DOHH2 (cell line): ENCODE measurements around the gene CCR5.

Experiments used
- H3F3A ChIP-seq: fragments of 200-600 bp; sonication (generic), shearing (Covaris generic); 2 replicates; pipeline ENCODE4 v1.6.0; 2016; ENCODE audit warnings: antibody characterized with exemption, mild to moderate bottlenecking; ENCODE audit not compliant: control insufficient read depth, insufficient read depth
- H3K27ac ChIP-seq: fragments of 200-600 bp; sonication (generic); 2 replicates; pipeline ENCODE4 v1.5.1; 2014; ENCODE audit warnings: low read depth, mild to moderate bottlenecking, low read length, moderate library complexity
- H3K27me3 ChIP-seq: fragments of 200-600 bp; sonication (generic); 2 replicates; pipeline ENCODE4 v1.6.1; 2014; ENCODE audit warnings: mild to moderate bottlenecking, low read length, mixed read lengths; ENCODE audit not compliant: control insufficient read depth
- H3K36me3 ChIP-seq: fragments of 200-600 bp; sonication (generic); 2 replicates; pipeline ENCODE4 v1.6.1; 2014; ENCODE audit warnings: mild to moderate bottlenecking, low read length, moderate library complexity, mixed read lengths; ENCODE audit not compliant: control insufficient read depth
- H3K4me1 ChIP-seq: fragments of 200-600 bp; sonication (generic); 2 replicates; pipeline ENCODE4 v1.6.1; 2014; ENCODE audit warnings: mild to moderate bottlenecking, low read length, mixed read lengths; ENCODE audit not compliant: control insufficient read depth
- H3K4me2 ChIP-seq: fragments of 200-600 bp; sonication (generic); 2 replicates; pipeline ENCODE4 v1.6.0; 2014; ENCODE audit warnings: mild to moderate bottlenecking, low read length, moderate library complexity
- H3K4me3 ChIP-seq: fragments of 200-600 bp; sonication (generic); 2 replicates; pipeline ENCODE4 v1.5.1; 2014; ENCODE audit warnings: mild to moderate bottlenecking, low read length, mixed read lengths
- H3K79me2 ChIP-seq: fragments of 200-600 bp; sonication (generic); 2 replicates; pipeline ENCODE4 v1.6.1; 2014; ENCODE audit warnings: mild to moderate bottlenecking, low read length, mixed read lengths; ENCODE audit not compliant: control insufficient read depth
- H3K9me2 ChIP-seq: fragments of 200-600 bp; sonication (generic); replicated peaks from 2 replicates; pipeline ENCODE4 v1.6.1; 2014; ENCODE audit warnings: mild to moderate bottlenecking, low read length, mixed read lengths; ENCODE audit not compliant: control insufficient read depth
- H3K9me3 ChIP-seq: fragments of 200-600 bp; sonication (generic); 2 replicates; pipeline ENCODE4 v1.6.1; 2014; ENCODE audit warnings: antibody characterized with exemption, low read length, mixed read lengths; ENCODE audit not compliant: control insufficient read depth, insufficient read depth
- H4K20me1 ChIP-seq: fragments of 200-600 bp; sonication (generic); 2 replicates; pipeline ENCODE4 v1.6.0; 2014; ENCODE audit warnings: low read depth, mild to moderate bottlenecking, antibody characterized with exemption, low read length, moderate library complexity; ENCODE audit not compliant: control insufficient read depth, insufficient read depth
- CTCF ChIP-seq: fragments of 200-600 bp; sonication (generic); IDR thresholded peaks from one replicate; pipeline ENCODE4 v1.5.1; 2014; ENCODE audit warnings: antibody characterized with exemption, mild to moderate bottlenecking, low read depth, low read length; ENCODE audit not compliant: poor library complexity, severe bottlenecking
- EZH2phosphoT487 ChIP-seq: fragments of 200-600 bp; sonication (generic); IDR thresholded peaks from 2 replicates; pipeline ENCODE4 v1.6.1; 2017; ENCODE audit warnings: borderline replicate concordance, mild to moderate bottlenecking, antibody characterized with exemption, low read length, moderate library complexity, mixed read lengths

CCR5 gene

GRCh38 chr3:46370839-46371518 is at the start of gene CCR5:
Gene CCR5, plus strand, starts transcription at chr3:46370946. Its CDS starts 1,957 bp downstream, at chr3:46372903.
- Histone ChIP-seq H3K4me1 (no peaks in the 10 kb centered on the region), H3K9me2 (no peaks in the 10 kb centered on the region), H3K27me3 (peaks cover 46% of the 10 kb centered on the region), H3F3A (no peaks in the 10 kb centered on the region), H3K9me3 (no peaks in the 10 kb centered on the region), H3K27ac (no peak within 1 kb of the TSS), H3K4me3 (no peak within 1 kb of the TSS), H3K36me3 (no peaks in the 10 kb centered on the region), H4K20me1 (no peaks in the 10 kb centered on the region), H3K79me2 (no peaks in the 10 kb centered on the region), H3K4me2 (no peak within 1 kb of the TSS)
- TF ChIP-seq CTCF (no peak), EZH2phosphoT487 (no peak)

GRCh38 chr3:46321461-46322104 is 49.2 kb upstream of the CCR5 start:
- Histone ChIP-seq H3K4me3 (no peak overlapping the region), H3F3A (no peaks in the 10 kb centered on the region), H3K4me1 (peaks cover 12% of the 10 kb centered on the region), H3K79me2 (no peaks in the 10 kb centered on the region), H3K27me3 (peaks cover 21% of the 10 kb centered on the region), H3K36me3 (no peaks in the 10 kb centered on the region), H4K20me1 (no peaks in the 10 kb centered on the region), H3K9me3 (no peaks in the 10 kb centered on the region), H3K4me2 (peak overlapping the region; percentile 32; the same call in 1 of the 2 replicates), H3K27ac (no peak overlapping the region), H3K9me2 (no peaks in the 10 kb centered on the region)
- no peak for TF ChIP-seq CTCF
- no peak for TF ChIP-seq EZH2phosphoT487

- no peaks in the 10 kb centered on the region for H3K9me3 ChIP-seq
These were observed 46.7 kb upstream of the CCR5 start for GRCh38 chr3:46324036-46324435.

More at GRCh38 chr3:46324036-46324435, 46.7 kb upstream of the CCR5 start:
- Histone ChIP-seq H3K36me3 (no peaks in the 10 kb centered on the region), H3K9me2 (no peaks in the 10 kb centered on the region), H3F3A (no peaks in the 10 kb centered on the region), H3K79me2 (no peaks in the 10 kb centered on the region), H3K4me1 (peaks cover 12% of the 10 kb centered on the region), H3K27ac (no peak overlapping the region), H4K20me1 (no peaks in the 10 kb centered on the region), H3K4me2 (no peak overlapping the region), H3K4me3 (no peak overlapping the region), H3K27me3 (peaks cover 16% of the 10 kb centered on the region)
- TF ChIP-seq CTCF (no peak), EZH2phosphoT487 (no peak)
